Stimulated activated naive CD8-positive, alpha-beta T cell treated with anti-CD3 and anti-CD28 coated beads, Interleukin-15, Interleukin-2, amounts not matched to agents 100 U/mL and 50 U/mL, for 24 hours (primary cell): ENCODE data around the gene SLC2A5.
"Not testable (repeated sequence)": the region's sequence is repeated elsewhere in the genome, so short reads cannot be mapped to it uniquely, and the experiment has no call there.

Source experiments
- ATAC-seq: fragments of 150-1000 bp; cut with Tn5 transposase; one replicate; pipeline ENCODE4 v1.10.0; 2021
- DNase-seq: peaks from one replicate; pipeline ENCODE4 v3.0.0; 2021

The SLC2A5 gene

GRCh38 chr1:9005395-9005708 is 64.1 kb downstream of the SLC2A5 start:
- ATAC-seq (no peak), DNase-seq (no peak)

GRCh38 chr1:9004700-9005394 is 64.6 kb downstream of the SLC2A5 start:
- ATAC-seq (peak; percentile 83), DNase-seq (peak; percentile 92)

- ATAC-seq (peak; percentile 16), DNase-seq (no peak)
Measured at GRCh38 chr1:9004031-9004699, 65.3 kb downstream of the SLC2A5 start.

GRCh38 chr1:9002215-9002560 is 67.2 kb downstream of the SLC2A5 start:
- not testable (repeated sequence) for ATAC-seq, DNase-seq

GRCh38 chr1:9001534-9002214 is 67.8 kb downstream of the SLC2A5 start:
- not testable (repeated sequence) for DNase-seq, ATAC-seq

GRCh38 chr1:8993962-8994675 is 75.3 kb downstream of the SLC2A5 start:
- not testable (repeated sequence) for DNase-seq, ATAC-seq

GRCh38 chr1:8992936-8993687 is 76.3 kb downstream of the SLC2A5 start:
- ATAC-seq, result no peak
- DNase-seq, result no peak

- ATAC-seq (peak; percentile 57), DNase-seq (no peak)
Measured at GRCh38 chr1:8989821-8990220, 79.6 kb downstream of the SLC2A5 start.

- ATAC-seq (no peak), DNase-seq (no peak)
Measured at GRCh38 chr1:8989061-8989460, 80.4 kb downstream of the SLC2A5 start.

GRCh38 chr1:8988618-8988967 is 80.8 kb downstream of the SLC2A5 start:
- ATAC-seq (no peak), DNase-seq (no peak)

GRCh38 chr1:8987881-8988617 is 81.4 kb downstream of the SLC2A5 start:
- ATAC-seq (peak; percentile 69), DNase-seq (peak; percentile 86)

- ATAC-seq, result no peak
- peak; percentile 31 for DNase-seq
Measured at GRCh38 chr1:8986814-8987190, 82.6 kb downstream of the SLC2A5 start.

- no peak for ATAC-seq
- DNase-seq, result no peak
Measured at GRCh38 chr1:8985915-8986813, 83.3 kb downstream of the SLC2A5 start.
